Rectal smooth muscle tissue (tissue), 1 donor: ENCODE measurements around the gene SEC16B.

ENCODE experiments used
- H3K27ac ChIP-seq: one replicate; pipeline ENCODE4 v1.7.0; 2013; ENCODE audit warnings: low read depth, low read length, inconsistent platforms
- H3K27me3 ChIP-seq: one replicate; pipeline ENCODE4 v1.7.0; 2013; ENCODE audit warnings: low read length; ENCODE audit not compliant: control insufficient read depth, insufficient read depth
- H3K36me3 ChIP-seq: one replicate; pipeline ENCODE4 v1.7.0; 2013; ENCODE audit warnings: low read length; ENCODE audit not compliant: control insufficient read depth, insufficient read depth
- H3K4me1 ChIP-seq: one replicate; pipeline ENCODE4 v1.7.0; 2013; ENCODE audit warnings: low read length; ENCODE audit not compliant: control insufficient read depth, insufficient read depth
- H3K4me3 ChIP-seq: one replicate; pipeline ENCODE4 v1.7.0; 2013; ENCODE audit warnings: low read length
- H3K9ac ChIP-seq: one replicate; pipeline ENCODE4 v1.7.0; 2013; ENCODE audit warnings: low read length

SEC16B gene

GRCh38 chr1:177969109-177969508 lies 749 bp downstream of the SEC16B start:
- Histone ChIP-seq H3K27me3 (no peaks in the 10 kb centered on the region), H3K27ac (no peak overlapping the region), H3K36me3 (no peaks in the 10 kb centered on the region), H3K4me3 (no peak overlapping the region), H3K9ac (no peak overlapping the region), H3K4me1 (no peaks in the 10 kb centered on the region)

DNA sequence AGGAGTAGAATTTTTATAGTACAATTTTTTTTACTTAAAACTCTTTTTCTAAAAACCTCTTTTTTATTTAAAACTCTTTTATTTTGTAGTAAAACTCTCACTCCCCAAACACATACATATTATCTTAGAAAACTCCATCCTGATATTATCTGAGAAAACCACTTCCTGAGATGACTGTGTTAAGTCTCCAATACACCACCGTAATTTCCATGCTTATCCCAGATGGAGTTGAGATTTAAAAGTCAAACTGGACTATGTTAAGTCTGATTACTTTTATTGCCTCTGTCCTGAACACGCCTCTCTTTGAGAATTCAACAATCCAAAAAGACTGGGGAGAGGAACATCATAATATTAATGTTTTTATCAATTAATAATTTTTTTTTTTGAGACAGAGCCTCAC lies 3.7 kb downstream of the SEC16B start:
- Histone ChIP-seq H3K36me3 (no peaks in the 10 kb centered on the region), H3K4me1 (no peaks in the 10 kb centered on the region), H3K27ac (no peak overlapping the region), H3K4me3 (no peak overlapping the region), H3K9ac (no peak overlapping the region), H3K27me3 (no peaks in the 10 kb centered on the region)

DNA sequence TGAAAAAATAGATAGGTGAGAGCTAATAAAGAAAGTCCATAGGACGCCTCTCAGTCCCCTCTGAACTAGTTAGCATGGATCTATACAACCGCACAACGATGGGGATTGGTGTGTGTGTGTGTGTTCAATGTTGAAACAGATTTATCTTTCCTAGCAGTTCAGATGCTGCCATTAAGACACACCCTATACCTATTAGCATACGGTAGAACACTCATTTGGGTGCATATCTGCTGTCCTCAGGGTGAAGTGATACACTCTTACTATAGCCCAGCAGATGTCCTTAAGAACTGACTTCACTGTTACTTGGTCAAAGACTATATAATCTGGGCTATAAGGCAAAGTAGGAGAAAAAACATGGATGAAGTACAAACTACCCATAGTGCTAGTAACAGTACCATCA lies 4.6 kb downstream of the SEC16B start:
- no peak overlapping the region for H3K27ac ChIP-seq
- peaks cover 5% of the 10 kb centered on the region for H3K36me3 ChIP-seq
- no peak overlapping the region for H3K4me3 ChIP-seq
- H3K27me3 ChIP-seq, result no peaks in the 10 kb centered on the region
- H3K9ac ChIP-seq, result no peak overlapping the region
- H3K4me1 ChIP-seq, result no peaks in the 10 kb centered on the region

- H3K4me1 ChIP-seq, result no peaks in the 10 kb centered on the region
- no peak overlapping the region for H3K4me3 ChIP-seq
- no peak overlapping the region for H3K27ac ChIP-seq
- H3K9ac ChIP-seq, result no peak overlapping the region
- H3K36me3 ChIP-seq, result peaks cover 5% of the 10 kb centered on the region
- H3K27me3 ChIP-seq, result no peaks in the 10 kb centered on the region
Measured at GRCh38 chr1:177964336-177964735, 5.5 kb downstream of the SEC16B start.

DNA sequence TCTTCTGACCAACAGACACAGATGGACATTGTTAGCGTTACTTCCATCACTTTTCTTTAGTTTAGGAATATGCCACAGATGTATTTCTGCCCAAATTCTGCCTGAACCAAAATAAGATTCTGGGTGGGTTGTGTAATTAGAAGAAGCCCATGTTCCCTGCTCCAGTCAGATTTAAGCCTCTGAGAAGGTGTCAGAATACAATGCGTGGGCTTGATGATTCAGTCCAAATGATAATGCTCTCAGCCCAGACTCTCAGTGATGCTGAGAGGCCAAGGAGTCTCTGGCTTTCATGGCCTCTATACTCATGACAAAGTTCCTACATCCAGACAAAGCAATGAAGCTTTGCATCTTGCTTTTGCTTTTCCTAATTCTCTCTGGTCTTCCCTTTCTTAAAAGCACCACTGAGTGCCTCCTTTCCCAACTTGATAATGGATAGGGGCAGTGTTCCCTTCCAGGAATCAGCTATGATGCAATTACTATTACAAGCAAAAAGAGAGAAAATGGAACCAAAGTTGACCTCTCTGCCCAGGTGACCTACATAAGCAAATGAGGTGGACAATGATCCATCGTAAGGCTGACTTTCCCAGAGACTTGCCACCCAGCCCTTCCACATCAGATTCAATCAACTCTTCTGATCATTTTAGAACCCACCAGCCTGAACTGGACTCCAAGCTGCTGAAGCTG lies 8.8 kb downstream of the SEC16B start:
- Histone ChIP-seq H3K36me3 (peaks cover 5% of the 10 kb centered on the region), H3K9ac (no peak overlapping the region), H3K4me1 (no peaks in the 10 kb centered on the region), H3K27ac (no peak overlapping the region), H3K4me3 (no peak overlapping the region), H3K27me3 (no peaks in the 10 kb centered on the region)

DNA sequence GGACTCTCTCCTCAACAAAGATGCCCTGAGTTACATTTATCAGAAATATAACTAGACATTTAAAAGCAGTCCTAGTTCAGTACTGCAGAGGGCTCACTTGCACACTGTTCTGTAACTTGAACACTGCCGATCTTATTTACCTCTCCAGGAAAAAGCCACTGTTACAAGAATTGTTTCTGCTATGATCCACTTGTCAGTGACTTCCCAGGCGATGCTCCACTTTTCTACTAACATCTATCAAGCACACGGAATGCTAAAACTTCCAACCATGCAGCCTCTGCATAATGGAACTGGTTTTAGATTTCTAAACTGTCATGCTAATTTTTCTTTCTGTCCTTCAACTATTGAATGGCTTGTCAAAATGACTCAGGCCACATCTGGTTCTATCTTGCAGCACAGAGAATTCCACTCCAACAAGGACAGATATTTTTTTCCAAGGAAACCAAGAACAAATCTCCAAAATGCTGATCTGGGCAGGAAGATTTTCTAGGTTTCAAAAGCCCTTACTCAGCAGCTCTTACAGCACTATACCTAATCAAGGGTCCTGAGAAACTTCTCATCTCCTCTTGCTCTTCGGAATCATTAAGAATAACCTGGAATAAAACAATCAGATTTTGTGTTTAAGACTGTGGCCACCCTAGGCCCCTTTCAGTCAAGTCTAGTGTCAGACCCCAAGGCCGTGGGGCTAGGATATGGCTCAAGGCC lies 9.9 kb downstream of the SEC16B start:
- Histone ChIP-seq H3K27me3 (no peaks in the 10 kb centered on the region), H3K4me1 (no peaks in the 10 kb centered on the region), H3K4me3 (no peak overlapping the region), H3K27ac (no peak overlapping the region), H3K9ac (no peak overlapping the region), H3K36me3 (peaks cover 5% of the 10 kb centered on the region)

DNA sequence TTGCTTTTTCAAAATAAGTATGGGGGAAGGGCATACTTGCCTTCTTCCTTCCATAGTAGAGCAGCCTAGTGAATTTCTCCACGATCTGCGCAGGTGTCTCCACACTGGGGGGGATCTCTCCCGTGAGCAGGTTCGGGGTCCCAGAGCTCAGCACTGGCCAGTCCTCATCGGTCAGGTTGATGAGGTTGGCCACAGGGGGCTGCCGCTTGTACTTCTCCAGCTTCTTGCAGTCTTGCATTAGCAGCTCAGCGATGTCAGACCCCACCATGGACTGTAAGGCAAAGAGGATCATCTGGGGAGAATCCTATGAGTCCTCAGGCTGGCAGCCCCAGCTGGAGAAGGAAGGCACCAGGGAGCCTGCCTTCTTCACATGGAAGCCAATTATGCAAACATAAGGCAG lies 11.8 kb downstream of the SEC16B start:
- Histone ChIP-seq H3K27me3 (no peaks in the 10 kb centered on the region), H3K9ac (no peak overlapping the region), H3K4me3 (no peak overlapping the region), H3K27ac (no peak overlapping the region), H3K36me3 (peaks cover 5% of the 10 kb centered on the region), H3K4me1 (no peaks in the 10 kb centered on the region)

- Histone ChIP-seq H3K27ac (no peak overlapping the region), H3K9ac (no peak overlapping the region), H3K4me1 (no peaks in the 10 kb centered on the region)
Measured at GRCh38 chr1:177954076-177954475, 15.8 kb downstream of the SEC16B start.

DNA sequence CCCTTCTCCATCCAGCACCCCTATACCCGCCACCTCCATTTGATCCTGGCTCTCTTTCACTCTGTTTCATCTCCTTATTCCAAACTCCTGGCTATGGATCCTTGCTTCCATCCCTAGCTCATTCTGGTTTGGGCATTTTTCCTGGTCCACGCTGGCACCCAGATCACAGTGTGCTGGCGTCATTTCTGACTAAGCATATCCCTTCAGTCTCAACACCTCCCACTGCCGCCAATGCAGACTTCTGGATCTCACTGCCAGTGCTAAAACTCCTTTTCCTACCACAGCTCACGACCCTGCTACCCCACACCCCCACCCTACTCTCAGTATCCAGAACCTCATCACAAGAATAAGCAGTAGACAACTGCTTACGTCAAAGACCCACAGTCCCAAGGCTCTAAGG lies 16.3 kb downstream of the SEC16B start:
- Histone ChIP-seq H3K27ac (no peak overlapping the region), H3K27me3 (no peaks in the 10 kb centered on the region), H3K36me3 (no peaks in the 10 kb centered on the region), H3K4me3 (no peak overlapping the region), H3K4me1 (no peaks in the 10 kb centered on the region), H3K9ac (no peak overlapping the region)

More at GRCh38 chr1:177954076-177954475, 15.8 kb downstream of the SEC16B start:
- Histone ChIP-seq H3K4me3 (no peak overlapping the region), H3K27me3 (no peaks in the 10 kb centered on the region), H3K36me3 (no peaks in the 10 kb centered on the region)

DNA sequence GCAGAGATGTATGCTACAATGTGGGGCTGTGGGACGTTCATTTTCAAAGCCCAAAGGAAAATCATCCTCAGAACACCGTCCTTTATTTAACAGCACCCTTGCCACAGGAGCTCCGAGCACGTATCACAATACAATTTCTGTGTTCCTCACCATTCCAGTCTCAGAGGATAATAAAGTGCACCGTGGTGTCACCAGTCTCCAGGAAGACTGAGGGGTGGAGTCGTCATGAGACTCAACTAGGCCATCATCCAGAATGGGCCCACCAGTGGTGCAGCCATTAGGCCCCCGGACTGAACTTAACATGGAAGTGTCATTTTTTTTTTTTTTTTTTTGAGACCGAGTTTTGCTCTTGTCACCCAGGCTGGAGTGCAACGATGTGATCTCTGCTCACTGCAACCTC lies 17.2 kb downstream of the SEC16B start:
- Histone ChIP-seq H3K4me3 (no peak overlapping the region), H3K27me3 (no peaks in the 10 kb centered on the region), H3K36me3 (no peaks in the 10 kb centered on the region), H3K9ac (no peak overlapping the region), H3K27ac (no peak overlapping the region), H3K4me1 (no peaks in the 10 kb centered on the region)

GRCh38 chr1:177952249-177952648 lies 17.6 kb downstream of the SEC16B start:
- H3K9ac ChIP-seq, result no peak overlapping the region
- H3K4me1 ChIP-seq, result no peaks in the 10 kb centered on the region
- no peaks in the 10 kb centered on the region for H3K27me3 ChIP-seq
- H3K27ac ChIP-seq, result no peak overlapping the region
- H3K36me3 ChIP-seq, result no peaks in the 10 kb centered on the region
- no peak overlapping the region for H3K4me3 ChIP-seq

DNA sequence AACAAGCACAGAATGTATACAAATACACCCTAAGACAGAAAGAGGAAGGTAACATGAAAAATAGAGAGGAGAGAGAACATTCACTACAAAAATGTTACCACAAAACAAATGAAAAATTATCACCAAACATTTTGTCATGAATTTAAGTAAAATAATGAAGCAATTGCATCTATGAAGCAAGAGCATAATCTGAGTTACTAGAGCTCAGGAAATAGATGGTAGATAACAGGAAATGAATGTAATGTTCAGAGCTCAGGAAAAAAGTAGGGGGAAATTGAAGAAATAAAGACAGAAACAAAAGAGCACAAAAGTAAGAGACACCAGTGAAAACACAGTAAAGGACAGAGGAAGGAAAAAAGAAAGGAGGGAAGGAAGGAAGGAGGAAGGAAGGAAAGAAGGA lies 19.4 kb downstream of the SEC16B start:
- H3K36me3 ChIP-seq, result no peaks in the 10 kb centered on the region
- H3K27ac ChIP-seq, result no peak overlapping the region
- no peak overlapping the region for H3K4me3 ChIP-seq
- H3K27me3 ChIP-seq, result no peaks in the 10 kb centered on the region
- H3K9ac ChIP-seq, result no peak overlapping the region
- H3K4me1 ChIP-seq, result no peaks in the 10 kb centered on the region
